Measurements from ENCODE around the gene GINS2.

Gene GINS2

DNA sequence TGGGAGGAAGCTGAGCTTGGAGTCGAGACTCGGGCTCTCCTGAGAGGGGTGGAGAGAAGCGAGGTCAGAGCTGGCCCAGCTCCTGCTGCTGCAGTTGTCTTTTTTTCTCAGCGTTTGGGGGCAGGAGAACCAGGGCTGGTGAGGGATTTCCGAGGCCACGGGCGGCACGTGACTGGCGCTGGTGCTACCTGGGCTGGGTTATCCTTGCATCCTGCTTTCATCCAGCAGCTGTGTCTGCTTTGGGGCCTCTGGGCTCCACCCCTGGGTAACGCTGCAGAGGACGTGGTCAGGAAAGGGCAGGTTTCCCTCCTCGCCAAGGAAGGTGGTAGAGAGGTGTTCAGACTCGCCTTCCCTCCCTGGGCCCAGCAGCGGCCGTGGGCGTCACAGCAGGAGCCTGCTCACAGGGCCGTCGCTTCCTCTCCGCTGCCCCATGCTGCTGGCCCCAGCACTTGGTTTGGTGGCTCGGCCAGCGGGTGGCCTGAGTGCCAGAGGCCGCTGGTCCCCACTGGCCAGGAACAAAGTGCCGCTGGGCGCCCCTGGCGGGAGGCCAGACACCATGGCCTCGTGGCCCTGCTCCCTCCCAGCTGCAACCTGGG is 53.1 kb downstream of the GINS2 start:
- no peaks in the 10 kb centered on the region for H4K20me1 ChIP-seq (ENCODE audit: insufficient read depth, low read length)
- H3K36me3 ChIP-seq (ENCODE audit: insufficient read depth, low read length), result peaks cover 20% of the 10 kb centered on the region

GRCh38 chr16:85634747-85635544 is 53.8 kb downstream of the GINS2 start:
- no peak overlapping the region for H3K4me3 ChIP-seq (ENCODE audit: low read depth, low read length, poor library complexity, severe bottlenecking)
- H3K4me2 ChIP-seq (ENCODE audit: low read length), result no peak overlapping the region
- TF ChIP-seq, protein P1, sequence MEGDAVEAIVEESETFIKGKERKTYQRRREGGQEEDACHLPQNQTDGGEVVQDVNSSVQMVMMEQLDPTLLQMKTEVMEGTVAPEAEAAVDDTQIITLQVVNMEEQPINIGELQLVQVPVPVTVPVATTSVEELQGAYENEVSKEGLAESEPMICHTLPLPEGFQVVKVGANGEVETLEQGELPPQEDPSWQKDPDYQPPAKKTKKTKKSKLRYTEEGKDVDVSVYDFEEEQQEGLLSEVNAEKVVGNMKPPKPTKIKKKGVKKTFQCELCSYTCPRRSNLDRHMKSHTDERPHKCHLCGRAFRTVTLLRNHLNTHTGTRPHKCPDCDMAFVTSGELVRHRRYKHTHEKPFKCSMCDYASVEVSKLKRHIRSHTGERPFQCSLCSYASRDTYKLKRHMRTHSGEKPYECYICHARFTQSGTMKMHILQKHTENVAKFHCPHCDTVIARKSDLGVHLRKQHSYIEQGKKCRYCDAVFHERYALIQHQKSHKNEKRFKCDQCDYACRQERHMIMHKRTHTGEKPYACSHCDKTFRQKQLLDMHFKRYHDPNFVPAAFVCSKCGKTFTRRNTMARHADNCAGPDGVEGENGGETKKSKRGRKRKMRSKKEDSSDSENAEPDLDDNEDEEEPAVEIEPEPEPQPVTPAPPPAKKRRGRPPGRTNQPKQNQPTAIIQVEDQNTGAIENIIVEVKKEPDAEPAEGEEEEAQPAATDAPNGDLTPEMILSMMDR (IDR thresholded peaks at IDR 0.05; ENCODE audit: low read length), result peak; percentile 49; the same call in 1 of the 2 replicates
- TF ChIP-seq EZH2 (IDR thresholded peaks at IDR 0.05; ENCODE audit: borderline replicate concordance, low read length), result no peak
- no peak overlapping the region for H2AFZ ChIP-seq (ENCODE audit: low read length)
- peaks cover 23% of the 10 kb centered on the region for H3K79me2 ChIP-seq (ENCODE audit: insufficient read depth, low read length)
- H3K9ac ChIP-seq (ENCODE audit: low read length), result no peak overlapping the region
- peaks cover 6% of the 10 kb centered on the region for H3K4me1 ChIP-seq (ENCODE audit: insufficient read depth, low read length, severe bottlenecking)
- no peaks in the 10 kb centered on the region for H3K9me2 ChIP-seq (ENCODE audit: low read depth, low read length)
- H3F3A ChIP-seq (ENCODE audit: insufficient read depth, low read length), result no peaks in the 10 kb centered on the region
- no peaks in the 10 kb centered on the region for H3K9me3 ChIP-seq (ENCODE audit: low read length)
- H3K36me3 ChIP-seq (ENCODE audit: insufficient read depth, low read length), result peaks cover 26% of the 10 kb centered on the region
- H3K27me3 ChIP-seq (ENCODE audit: insufficient read depth, low read length), result no peaks in the 10 kb centered on the region
- H4K20me1 ChIP-seq (ENCODE audit: insufficient read depth, low read length), result no peaks in the 10 kb centered on the region
- no peak overlapping the region for H3K27ac ChIP-seq (ENCODE audit: low read depth, low read length, poor library complexity, severe bottlenecking)

More for the DNA sequence above, 53.1 kb downstream of the GINS2 start:
- no peak overlapping the region for H2AFZ ChIP-seq (ENCODE audit: low read length)
- no peak overlapping the region for H3K27ac ChIP-seq (ENCODE audit: low read depth, low read length, poor library complexity, severe bottlenecking)
- peaks cover 16% of the 10 kb centered on the region for H3K79me2 ChIP-seq (ENCODE audit: insufficient read depth, low read length)
- no peak for TF ChIP-seq EZH2 (IDR thresholded peaks at IDR 0.05; ENCODE audit: borderline replicate concordance, low read length)
- TF ChIP-seq, protein P1 (IDR thresholded peaks at IDR 0.05; ENCODE audit: low read length), result no peak
- no peak overlapping the region for H3K9ac ChIP-seq (ENCODE audit: low read length)
- no peaks in the 10 kb centered on the region for H3K9me2 ChIP-seq (ENCODE audit: low read depth, low read length)
- no peaks in the 10 kb centered on the region for H3K9me3 ChIP-seq (ENCODE audit: low read length)
- H3K27me3 ChIP-seq (ENCODE audit: insufficient read depth, low read length), result no peaks in the 10 kb centered on the region
- peaks cover 6% of the 10 kb centered on the region for H3K4me1 ChIP-seq (ENCODE audit: insufficient read depth, low read length, severe bottlenecking)
- H3F3A ChIP-seq (ENCODE audit: insufficient read depth, low read length), result no peaks in the 10 kb centered on the region
- no peak overlapping the region for H3K4me2 ChIP-seq (ENCODE audit: low read length)
- H3K4me3 ChIP-seq (ENCODE audit: low read depth, low read length, poor library complexity, severe bottlenecking), result no peak overlapping the region

DNA sequence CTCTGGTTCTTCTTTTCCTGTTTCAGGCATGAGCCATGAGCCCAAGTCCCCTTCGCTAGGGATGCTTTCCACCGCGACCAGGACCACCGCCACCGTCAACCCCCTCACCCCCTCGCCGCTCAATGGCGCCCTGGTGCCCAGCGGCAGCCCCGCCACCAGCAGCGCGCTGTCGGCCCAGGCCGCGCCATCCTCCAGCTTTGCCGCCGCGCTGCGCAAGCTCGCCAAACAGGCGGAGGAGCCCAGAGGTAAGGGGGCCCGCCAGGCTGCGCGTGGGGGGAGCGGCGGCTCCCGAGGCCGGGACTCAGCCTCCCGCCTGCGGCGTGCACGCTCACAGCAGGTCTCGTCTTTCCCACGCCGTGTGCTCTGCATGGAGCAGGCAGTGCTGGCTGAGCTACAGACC is 54.9 kb downstream of the GINS2 start:
- no peaks in the 10 kb centered on the region for H3K9me2 ChIP-seq (ENCODE audit: low read depth, low read length)
- no peaks in the 10 kb centered on the region for H3K27me3 ChIP-seq (ENCODE audit: insufficient read depth, low read length)
- H3K4me2 ChIP-seq (ENCODE audit: low read length), result no peak overlapping the region
- peaks cover 33% of the 10 kb centered on the region for H3K79me2 ChIP-seq (ENCODE audit: insufficient read depth, low read length)
- H3K4me3 ChIP-seq (ENCODE audit: low read depth, low read length, poor library complexity, severe bottlenecking), result no peak overlapping the region
- no peaks in the 10 kb centered on the region for H3F3A ChIP-seq (ENCODE audit: insufficient read depth, low read length)
- H4K20me1 ChIP-seq (ENCODE audit: insufficient read depth, low read length), result no peaks in the 10 kb centered on the region
- no peak for TF ChIP-seq EZH2 (IDR thresholded peaks at IDR 0.05; ENCODE audit: borderline replicate concordance, low read length)
- TF ChIP-seq, protein P1 (IDR thresholded peaks at IDR 0.05; ENCODE audit: low read length), result no peak
- H2AFZ ChIP-seq (ENCODE audit: low read length), result no peak overlapping the region
- H3K4me1 ChIP-seq (ENCODE audit: insufficient read depth, low read length, severe bottlenecking), result peaks cover 6% of the 10 kb centered on the region
- H3K27ac ChIP-seq (ENCODE audit: low read depth, low read length, poor library complexity, severe bottlenecking), result no peak overlapping the region
- no peak overlapping the region for H3K9ac ChIP-seq (ENCODE audit: low read length)
- H3K36me3 ChIP-seq (ENCODE audit: insufficient read depth, low read length), result peaks cover 37% of the 10 kb centered on the region
- no peaks in the 10 kb centered on the region; the same call in 1 of the 2 replicates for H3K9me3 ChIP-seq (ENCODE audit: low read length)

All from OCI-LY1 (cell line).